ENCODE data around the gene PODXL2. TPM values are rescaled to one million over a fixed set of nuclear protein-coding genes. Genes with fewer than 3 reads are reported as not detected.

The PODXL2 gene
- total and polyA plus RNA-seq, 2 of the 8 experiments (the other 6 are each of a cell fraction or from before 2014, with no cell fraction given): 27.6 to 31.6 TPM

DNA sequence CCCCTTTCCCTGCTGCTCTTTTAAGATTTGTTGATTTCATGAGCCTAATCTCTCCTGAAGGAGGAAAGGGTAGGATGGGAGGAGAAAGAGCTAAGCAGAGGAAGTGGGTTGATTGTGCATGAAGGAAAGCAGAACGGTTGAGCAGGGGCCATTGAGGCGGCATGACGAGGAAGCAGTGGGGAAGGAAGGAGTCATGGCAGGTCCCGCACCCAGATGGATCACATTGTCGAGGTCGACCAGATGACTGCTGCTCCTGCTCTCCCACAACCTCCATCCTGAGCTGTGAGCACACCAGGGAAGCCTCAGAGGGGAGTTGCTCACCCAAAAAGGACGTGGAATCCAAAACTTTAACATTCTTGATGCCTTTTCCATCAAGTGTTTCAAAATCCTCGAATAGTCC, 86.5 kb downstream of the PODXL2 start:
- Histone ChIP-seq H3K4me2 (ENCODE audit: insufficient read depth in 1 of 2, low read depth in 2 of 2, low read length in 2 of 2) (no peak overlapping the region), H4K91ac (replicated peaks; ENCODE audit: insufficient read length, low read length) (no peak overlapping the region), H3K18ac (ENCODE audit: extremely low read depth, low read length) (no peak overlapping the region), H2AK5ac (ENCODE audit: low read depth, low read length) (no peak overlapping the region), H3K27me3 (replicated peaks in 1 of 4; ENCODE audit: control insufficient read depth in 3 of 4, extremely low read depth in 1 of 4, insufficient read depth in 3 of 4, low read length in 3 of 4) (no peaks in the 10 kb centered on the region), H3K4ac (replicated peaks; ENCODE audit: insufficient read length, low read depth, low read length) (no peak overlapping the region), H2BK12ac (ENCODE audit: low read depth, low read length) (no peak overlapping the region), H2BK20ac (ENCODE audit: low read length) (no peak overlapping the region), H3K23me2 (ENCODE audit: low read depth, low read length) (no peaks in the 10 kb centered on the region), H4K8ac (ENCODE audit: extremely low read depth, insufficient read depth, low read length) (no peak overlapping the region), H3K4me1 (replicated peaks in 1 of 4; ENCODE audit: control insufficient read depth in 3 of 4, insufficient read depth in 4 of 4, low read length in 3 of 4) (peaks cover 0 to 8% (median 2%) of the 10 kb centered on the region in 4 experiments; a peak in 2 of 7 replicates), H3K9ac (replicated peaks in 1 of 4; ENCODE audit: extremely low read depth in 1 of 4, low read depth in 3 of 4, low read length in 3 of 4) (no peak overlapping the region), H2BK5ac (ENCODE audit: low read depth, low read length) (no peak overlapping the region), H2BK120ac (replicated peaks; ENCODE audit: low read depth, low read length) (no peak overlapping the region), H3K14ac (ENCODE audit: insufficient read length) (no peak overlapping the region), H3K56ac (replicated peaks; ENCODE audit: insufficient read length, low read depth, low read length) (no peak overlapping the region), H3K23ac (ENCODE audit: insufficient read length) (no peak overlapping the region), H3K9me3 (ENCODE audit: insufficient read depth in 2 of 2, low read depth in 1 of 2, low read length in 1 of 2) (no peaks in the 10 kb centered on the region), H3K36me3 (ENCODE audit: control insufficient read depth in 2 of 4, insufficient read depth in 4 of 4, low read length in 3 of 4) (no peaks in the 10 kb centered on the region), H4K20me1 (replicated peaks in 1 of 2; ENCODE audit: control insufficient read depth in 1 of 2, insufficient read depth in 2 of 2, low read length in 2 of 2) (no peaks in the 10 kb centered on the region), H3K4me3 (ENCODE audit: extremely low read depth in 1 of 4, insufficient read depth in 2 of 4, low read depth in 3 of 4, low read length in 4 of 4) (no peak overlapping the region), H3K27ac (ENCODE audit: low read depth, low read length) (no peak overlapping the region), H3K79me1 (ENCODE audit: low read depth, low read length) (no peaks in the 10 kb centered on the region), H3K79me2 (ENCODE audit: control insufficient read depth in 1 of 2, insufficient read depth in 2 of 2, low read length in 2 of 2) (no peaks in the 10 kb centered on the region), H2BK15ac (ENCODE audit: low read length) (no peak overlapping the region), H4K5ac (ENCODE audit: insufficient read length, low read depth, low read length) (no peak overlapping the region), H2AFZ (ENCODE audit: low read length) (no peak overlapping the region)
- FAIRE-seq: no peak
- ChIA-PET CTCF (ENCODE audit: partially characterized antibody) (interaction anchor here (0.7 to 6.8 kb wide), 3 partner anchors 20 to 63 kb away, joined by 3 to 43 read pairs (median 5); no protein-coding TSS in a partner anchor), POLR2A (ENCODE audit: partially characterized antibody) (interaction anchor here (0.8 to 1.1 kb wide), 2 partner anchors 13 to 107 kb away, joined by 3 to 4 read pairs; partner anchors contain the start of gene MGLL)
- WGBS, 2 experiments (ENCODE audit: extremely low coverage in 1 of 2, insufficient coverage in 1 of 2, insufficient read length in 1 of 2, insufficient replicate concordance in 2 of 2, low coverage in 1 of 2, low lambda C conversion rate in 2 of 2, missing lambda C conversion rate in 1 of 2): 89% methylated on average over 6 of the region's 8 CpGs; no CpG with 5 or more reads in 1 of the 2 experiments
- no peak for DNase-seq (ENCODE audit: low read depth in 1 of 2, low spot score in 2 of 2)
- TF ChIP-seq CBX5 (IDR thresholded peaks at IDR 0.05; ENCODE audit: low read depth, low read length): no peak
- no peak for TF ChIP-seq ASH2L (IDR thresholded peaks at IDR 0.05; ENCODE audit: low read length)

Data from H1 (cell line).